ENCODE data around the gene KAT2B. TPM values are rescaled to one million over a fixed set of nuclear protein-coding genes. Genes with fewer than 3 reads are reported as not detected.

The KAT2B gene
- total RNA-seq, 4 donors from 2014 or later = 39.4 to 87.3 (median 61.1) TPM

DNA sequence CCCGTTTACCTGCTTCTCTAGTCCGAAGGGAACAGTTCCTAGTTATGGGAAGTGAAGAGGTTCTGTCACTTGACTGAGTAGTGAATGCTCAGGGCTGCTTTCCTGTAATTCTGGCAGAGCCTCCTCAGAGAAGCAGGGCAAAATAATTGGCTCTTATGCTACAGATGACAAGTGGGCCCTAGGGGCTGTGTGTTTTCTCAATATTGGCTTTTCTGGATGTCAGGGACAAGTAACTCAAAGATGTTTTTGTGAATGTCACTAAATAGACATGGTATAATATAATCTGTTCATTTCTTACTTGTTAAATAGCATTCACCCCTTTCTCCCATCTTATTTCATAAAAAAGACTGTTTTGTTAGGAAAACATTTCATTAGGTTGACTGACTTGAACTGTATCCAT is 105.6 kb downstream of the KAT2B start:
- TF ChIP-seq POLR2A (IDR thresholded peaks at IDR 0.05) = no peak
- TF ChIP-seq, protein P1, sequence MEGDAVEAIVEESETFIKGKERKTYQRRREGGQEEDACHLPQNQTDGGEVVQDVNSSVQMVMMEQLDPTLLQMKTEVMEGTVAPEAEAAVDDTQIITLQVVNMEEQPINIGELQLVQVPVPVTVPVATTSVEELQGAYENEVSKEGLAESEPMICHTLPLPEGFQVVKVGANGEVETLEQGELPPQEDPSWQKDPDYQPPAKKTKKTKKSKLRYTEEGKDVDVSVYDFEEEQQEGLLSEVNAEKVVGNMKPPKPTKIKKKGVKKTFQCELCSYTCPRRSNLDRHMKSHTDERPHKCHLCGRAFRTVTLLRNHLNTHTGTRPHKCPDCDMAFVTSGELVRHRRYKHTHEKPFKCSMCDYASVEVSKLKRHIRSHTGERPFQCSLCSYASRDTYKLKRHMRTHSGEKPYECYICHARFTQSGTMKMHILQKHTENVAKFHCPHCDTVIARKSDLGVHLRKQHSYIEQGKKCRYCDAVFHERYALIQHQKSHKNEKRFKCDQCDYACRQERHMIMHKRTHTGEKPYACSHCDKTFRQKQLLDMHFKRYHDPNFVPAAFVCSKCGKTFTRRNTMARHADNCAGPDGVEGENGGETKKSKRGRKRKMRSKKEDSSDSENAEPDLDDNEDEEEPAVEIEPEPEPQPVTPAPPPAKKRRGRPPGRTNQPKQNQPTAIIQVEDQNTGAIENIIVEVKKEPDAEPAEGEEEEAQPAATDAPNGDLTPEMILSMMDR (IDR thresholded peaks at IDR 0.05 in 4 of 5, conservative IDR thresholded peaks at IDR 0.05 in 1 of 5) = no peak
- Histone ChIP-seq H3K9me3 (no peaks in the 10 kb centered on the region), H3K4me3 (no peak overlapping the region), H3K36me3 (peaks cover 0 to 27% of the 10 kb centered on the region in 2 donors), H3K27me3 (no peaks in the 10 kb centered on the region), H3K4me1 (peaks cover 9 to 13% of the 10 kb centered on the region in 2 donors), H3K27ac (no peak overlapping the region)
- ATAC-seq (no peak), DNase-seq (no peak)
- intact Hi-C loops (cut with DNase I; ENCODE audit: low total_unique reads) = no loop called here
- in situ Hi-C loops (cut with MboI; ENCODE audit: low sequenced_read_pairs in 4 of 4) = no loop called here

DNA sequence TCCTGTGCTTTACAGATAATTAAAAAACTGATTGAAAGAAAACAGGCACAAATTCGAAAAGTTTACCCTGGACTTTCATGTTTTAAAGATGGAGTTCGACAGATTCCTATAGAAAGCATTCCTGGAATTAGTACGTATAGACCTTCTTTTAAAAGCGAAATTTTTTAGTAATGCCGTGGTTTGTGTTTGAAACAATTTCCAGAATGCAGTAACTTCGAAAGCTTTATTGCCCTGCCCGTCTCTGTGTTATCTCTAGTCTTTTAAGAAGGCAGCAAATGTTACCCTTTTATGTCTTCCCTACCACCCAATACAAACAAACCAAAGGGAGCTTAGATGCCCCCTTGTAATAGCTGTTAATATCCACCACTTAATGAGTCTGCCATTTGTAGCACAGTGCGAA is 106.1 kb downstream of the KAT2B start:
- in situ Hi-C loops (cut with MboI; ENCODE audit: low sequenced_read_pairs in 4 of 4) = no loop called here
- intact Hi-C loops (cut with DNase I; ENCODE audit: low total_unique reads) = no loop called here
- H3K36me3 ChIP-seq = peaks cover 0 to 27% of the 10 kb centered on the region in 2 donors

DNA sequence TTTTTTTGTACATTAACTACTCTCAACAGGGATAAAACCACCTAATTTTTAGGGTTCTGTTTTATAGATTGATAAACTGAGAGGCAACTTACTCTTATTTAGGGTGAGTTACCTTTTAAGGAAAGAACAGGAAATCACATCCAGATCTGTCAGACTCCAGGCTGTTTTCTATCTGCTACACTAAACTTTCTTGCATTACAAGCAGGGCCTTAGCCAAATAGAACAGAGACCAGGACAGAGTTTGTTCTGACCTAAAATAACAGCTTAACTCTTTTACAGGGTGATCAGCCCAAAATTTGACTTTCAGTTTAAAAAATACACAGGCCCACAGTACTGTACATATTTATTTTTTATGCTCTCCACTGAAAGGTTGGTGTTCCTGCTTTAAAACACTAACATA is 107.1 kb downstream of the KAT2B start:
- DNase-seq = no peak
- intact Hi-C loops (cut with DNase I; ENCODE audit: low total_unique reads) (no loop called here), in situ Hi-C loops (cut with MboI; ENCODE audit: low sequenced_read_pairs in 4 of 4) (no loop called here)
- Histone ChIP-seq H3K27me3 (no peaks in the 10 kb centered on the region), H3K4me3 (no peak overlapping the region), H3K27ac (no peak overlapping the region), H3K36me3 (peaks cover 0 to 29% of the 10 kb centered on the region in 2 donors), H3K9me3 (no peaks in the 10 kb centered on the region), H3K4me1 (peaks cover 0 to under 1% of the 10 kb centered on the region in 2 donors)
- TF ChIP-seq POLR2A (IDR thresholded peaks at IDR 0.05) = no peak
- TF ChIP-seq, protein P1 (IDR thresholded peaks at IDR 0.05 in 4 of 5, conservative IDR thresholded peaks at IDR 0.05 in 1 of 5) = no peak
- no peak for ATAC-seq

More for the DNA sequence above, 106.1 kb downstream of the KAT2B start:
- H3K9me3 ChIP-seq = no peaks in the 10 kb centered on the region
- DNase-seq (no peak), ATAC-seq (no peak)
- H3K27me3 ChIP-seq = no peaks in the 10 kb centered on the region
- no peak overlapping the region for H3K4me3 ChIP-seq
- no peak overlapping the region for H3K27ac ChIP-seq
- TF ChIP-seq POLR2A (IDR thresholded peaks at IDR 0.05) = no peak
- TF ChIP-seq, protein P1 (IDR thresholded peaks at IDR 0.05 in 4 of 5, conservative IDR thresholded peaks at IDR 0.05 in 1 of 5) = no peak
- peaks cover 7 to 11% of the 10 kb centered on the region in 2 donors for H3K4me1 ChIP-seq

DNA sequence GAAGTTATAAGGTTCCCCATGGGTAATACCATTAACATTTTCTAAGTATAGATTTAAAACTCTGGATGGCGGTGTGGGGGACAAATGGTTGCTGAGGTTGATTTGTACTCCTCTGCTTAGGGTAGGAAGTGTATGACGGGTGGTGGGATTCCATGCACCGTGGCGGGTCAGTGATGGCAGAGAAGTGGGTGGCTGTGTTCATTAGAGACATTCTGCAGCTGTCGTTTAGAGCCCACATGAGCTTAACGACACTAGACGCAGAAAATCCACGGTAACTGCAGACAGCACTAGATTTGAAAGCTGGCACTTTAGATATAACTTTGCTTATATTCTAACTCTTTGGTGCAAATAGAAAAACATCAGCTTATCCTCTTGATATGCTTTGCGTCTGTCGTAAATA is 108.2 kb downstream of the KAT2B start:
- H3K4me3 ChIP-seq = no peak overlapping the region
- in situ Hi-C loops (cut with MboI; ENCODE audit: low sequenced_read_pairs in 4 of 4) (no loop called here), intact Hi-C loops (cut with DNase I; ENCODE audit: low total_unique reads) (no loop called here)
- ATAC-seq (no peak), DNase-seq (no peak)
- no peaks in the 10 kb centered on the region for H3K27me3 ChIP-seq
- no peaks in the 10 kb centered on the region for H3K9me3 ChIP-seq
- H3K27ac ChIP-seq = no peak overlapping the region
- H3K36me3 ChIP-seq = peaks cover 0 to 40% of the 10 kb centered on the region in 2 donors
- H3K4me1 ChIP-seq = no peaks in the 10 kb centered on the region
- TF ChIP-seq POLR2A (IDR thresholded peaks at IDR 0.05) = no peak
- TF ChIP-seq, protein P1 (IDR thresholded peaks at IDR 0.05 in 4 of 5, conservative IDR thresholded peaks at IDR 0.05 in 1 of 5) = no peak

DNA sequence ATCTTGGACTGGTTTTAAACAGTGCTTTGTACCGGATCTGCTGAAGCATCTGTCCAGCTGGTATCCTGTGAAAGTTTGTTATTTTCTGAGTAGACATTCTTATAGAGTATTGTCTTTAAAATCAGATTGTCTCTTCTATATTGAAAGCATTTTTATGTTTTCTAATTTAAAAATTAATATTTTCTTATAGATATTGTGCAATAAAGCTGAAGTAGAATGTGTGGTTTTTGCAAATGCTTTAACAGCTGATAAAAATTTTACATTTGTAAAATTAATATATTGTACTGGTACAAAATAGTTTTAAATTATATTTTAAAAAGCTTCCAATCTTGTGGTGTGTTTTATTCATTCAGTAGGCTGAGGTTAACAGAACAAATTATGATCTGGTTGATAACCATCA is 113.8 kb downstream of the KAT2B start:
- no peaks in the 10 kb centered on the region for H3K27me3 ChIP-seq
- H3K9me3 ChIP-seq = no peaks in the 10 kb centered on the region
- H3K4me1 ChIP-seq = no peaks in the 10 kb centered on the region
- ATAC-seq = no peak
- H3K4me3 ChIP-seq = no peak overlapping the region
- no peak overlapping the region for H3K27ac ChIP-seq
- intact Hi-C loops (cut with DNase I; ENCODE audit: low total_unique reads) (no loop called here), in situ Hi-C loops (cut with MboI; ENCODE audit: low sequenced_read_pairs in 4 of 4) (no loop called here)
- peaks cover 0 to 20% of the 10 kb centered on the region in 2 donors for H3K36me3 ChIP-seq
- TF ChIP-seq, protein P1 (IDR thresholded peaks at IDR 0.05 in 4 of 5, conservative IDR thresholded peaks at IDR 0.05 in 1 of 5) = no peak
- TF ChIP-seq POLR2A (IDR thresholded peaks at IDR 0.05) = no peak
- DNase-seq = no peak
